Karpas-422 (cell line): Measurements from ENCODE around the gene PCCA. TPM values are rescaled to one million over a fixed set of nuclear protein-coding genes. Genes with fewer than 3 reads are reported as not detected.
A peak's percentile ranks its signal among the peaks of the same experiment; 100 is the strongest.
"Not testable (repeated sequence)": the region's sequence is repeated elsewhere in the genome, so short reads cannot be mapped to it uniquely, and the experiment has no call there.

Source experiments
- DNase-seq: peaks from one replicate; pipeline ENCODE4 v3.0.0-alpha.2; 2015
- H2AFZ ChIP-seq: fragments of 200-600 bp; sonication (generic); 2 replicates; pipeline ENCODE4 v1.6.1; 2014; ENCODE audit warnings: antibody characterized with exemption, low read length, mixed read lengths
- H3K27ac ChIP-seq: fragments of 200-600 bp; sonication (generic); 2 replicates; pipeline ENCODE4 v1.5.1; 2014; ENCODE audit warnings: mild to moderate bottlenecking, low read length, moderate library complexity
- H3K27me3 ChIP-seq: fragments of 200-600 bp; sonication (generic); 2 replicates; pipeline ENCODE4 v1.6.1; 2014; ENCODE audit warnings: low read length, mixed read lengths
- H3K36me3 ChIP-seq: fragments of 200-600 bp; sonication (generic); 2 replicates; pipeline ENCODE4 v1.6.1; 2014; ENCODE audit warnings: low read length, mixed read lengths; ENCODE audit not compliant: insufficient read depth
- H3K4me1 ChIP-seq: fragments of 200-600 bp; sonication (generic); 2 replicates; pipeline ENCODE4 v1.6.1; 2014; ENCODE audit warnings: mild to moderate bottlenecking, low read length, mixed read lengths
- H3K4me2 ChIP-seq: fragments of 200-600 bp; sonication (generic); 2 replicates; pipeline ENCODE4 v1.6.1; 2014; ENCODE audit warnings: low read length, low read depth, mild to moderate bottlenecking; ENCODE audit not compliant: poor library complexity, severe bottlenecking
- H3K4me3 ChIP-seq: fragments of 200-600 bp; sonication (generic); 2 replicates; pipeline ENCODE4 v1.5.1; 2014; ENCODE audit warnings: mild to moderate bottlenecking, antibody characterized with exemption, low read length, mixed read lengths
- H3K79me2 ChIP-seq: fragments of 200-600 bp; sonication (generic); 2 replicates; pipeline ENCODE4 v1.6.1; 2014; ENCODE audit warnings: mild to moderate bottlenecking, low read length, mixed read lengths
- H3K9ac ChIP-seq: fragments of 200-600 bp; sonication (generic); 2 replicates; pipeline ENCODE4 v1.6.0; 2014; ENCODE audit warnings: low read length
- H3K9me2 ChIP-seq: fragments of 200-600 bp; sonication (generic), shearing (Covaris generic); replicated peaks from 2 replicates; pipeline ENCODE4 v1.6.0; 2014; ENCODE audit warnings: mild to moderate bottlenecking, low read length, moderate library complexity; ENCODE audit not compliant: insufficient read depth
- H3K9me3 ChIP-seq: fragments of 300-700, 200-600 bp; sonication (generic); 2 replicates; pipeline ENCODE4 v1.6.1; 2014; ENCODE audit warnings: low read length, mixed read lengths
- H4K20me1 ChIP-seq: fragments of 200-600 bp; sonication (generic); 2 replicates; pipeline ENCODE4 v1.6.1; 2014; ENCODE audit warnings: mild to moderate bottlenecking, antibody characterized with exemption, low read length, low read depth; ENCODE audit not compliant: insufficient read depth
- total RNA-seq: library from RNA; depleted of rRNA; stranded (reverse); fragments of >200 nt; shearing (Covaris generic); gene quantifications from 2 replicates; pipeline ENCODE4 v1.2.3, GENCODE V29; 2014; ENCODE audit warnings: low replicate concordance

The PCCA gene
- total RNA-seq, 1 experiment from 2014 or later = 7.0 TPM

DNA sequence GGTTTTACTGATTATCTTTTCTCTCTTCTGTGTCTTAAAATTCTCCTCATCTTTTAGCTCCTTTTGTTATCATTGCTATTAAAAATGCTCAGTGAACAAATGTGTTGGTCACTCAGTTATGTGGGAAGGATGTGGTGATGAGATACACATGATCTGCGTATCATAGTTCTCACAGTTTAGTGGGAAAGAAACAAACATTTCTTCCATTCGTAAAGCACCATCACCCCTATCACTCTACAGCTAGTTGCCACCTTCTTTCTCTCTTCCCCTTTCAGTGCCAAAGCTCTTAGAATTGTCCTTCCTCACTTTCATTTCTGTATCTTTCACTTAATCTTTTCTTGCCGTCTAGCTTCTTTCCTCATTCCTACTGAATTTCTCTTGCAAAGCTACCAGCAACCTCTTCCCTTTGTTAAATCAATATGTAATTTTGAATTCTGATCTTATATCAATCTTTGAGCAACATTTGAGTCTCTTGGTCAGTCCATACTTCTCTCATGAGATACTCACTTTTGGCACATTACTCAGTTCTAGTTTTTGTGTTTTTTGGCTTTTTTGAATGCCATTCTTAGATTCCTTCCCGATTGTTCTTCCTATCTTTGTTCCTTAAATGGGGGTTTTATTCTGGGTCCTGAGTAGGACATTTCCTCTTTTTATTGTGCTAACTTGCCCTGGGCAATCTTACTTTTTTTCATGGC lies 122.3 kb downstream of the PCCA start:
- no peak overlapping the region for H2AFZ ChIP-seq
- H3K4me2 ChIP-seq = no peak overlapping the region
- H3K9ac ChIP-seq = no peak overlapping the region
- H3K27me3 ChIP-seq = no peaks in the 10 kb centered on the region
- no peaks in the 10 kb centered on the region for H4K20me1 ChIP-seq
- no peak overlapping the region for H3K4me3 ChIP-seq
- peaks cover 8% of the 10 kb centered on the region; the same call in 1 of the 2 replicates for H3K4me1 ChIP-seq
- no peak for DNase-seq
- H3K9me2 ChIP-seq = no peaks in the 10 kb centered on the region; the same call in 1 of the 2 replicates
- H3K27ac ChIP-seq = no peak overlapping the region
- no peaks in the 10 kb centered on the region for H3K36me3 ChIP-seq
- no peaks in the 10 kb centered on the region for H3K79me2 ChIP-seq
- no peaks in the 10 kb centered on the region for H3K9me3 ChIP-seq

DNA sequence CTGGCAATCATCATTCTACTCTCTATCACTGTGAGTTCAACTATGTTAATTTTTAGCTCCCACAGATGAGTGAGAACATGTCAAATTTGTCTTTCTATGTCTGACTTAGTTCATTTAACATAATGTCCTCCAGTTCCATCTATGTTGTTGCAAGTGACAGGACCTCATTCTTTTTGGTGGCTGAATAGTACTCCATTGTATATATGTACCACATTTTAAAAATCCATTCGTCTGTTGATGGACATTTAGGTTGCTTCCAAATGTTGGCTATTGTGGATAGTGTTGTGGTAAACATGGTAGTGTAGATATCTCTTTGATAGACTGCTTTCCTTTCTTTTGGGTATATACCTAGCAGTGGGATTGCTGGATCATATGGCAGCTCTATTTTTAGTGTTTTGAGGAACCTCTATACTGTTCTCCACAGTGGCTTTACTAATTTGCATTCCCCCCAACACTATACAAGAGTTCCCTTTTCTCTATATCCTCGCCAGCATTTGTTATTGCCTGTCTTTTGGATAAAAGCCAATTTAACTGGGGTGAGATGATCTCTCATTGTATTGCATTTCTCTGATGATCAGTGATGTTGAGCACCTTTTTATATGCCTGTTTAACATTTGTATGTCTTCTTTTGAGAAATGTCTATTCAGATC lies 124.1 kb downstream of the PCCA start:
- Histone ChIP-seq H3K4me3 (no peak overlapping the region), H3K27ac (no peak overlapping the region), H3K9me2 (no peaks in the 10 kb centered on the region; the same call in 1 of the 2 replicates), H3K4me1 (peaks cover 8% of the 10 kb centered on the region; the same call in 1 of the 2 replicates), H3K36me3 (no peaks in the 10 kb centered on the region), H3K4me2 (no peak overlapping the region), H2AFZ (no peak overlapping the region), H3K27me3 (no peaks in the 10 kb centered on the region), H3K9me3 (no peaks in the 10 kb centered on the region), H4K20me1 (no peaks in the 10 kb centered on the region), H3K9ac (no peak overlapping the region), H3K79me2 (no peaks in the 10 kb centered on the region)
- DNase-seq = no peak

DNA sequence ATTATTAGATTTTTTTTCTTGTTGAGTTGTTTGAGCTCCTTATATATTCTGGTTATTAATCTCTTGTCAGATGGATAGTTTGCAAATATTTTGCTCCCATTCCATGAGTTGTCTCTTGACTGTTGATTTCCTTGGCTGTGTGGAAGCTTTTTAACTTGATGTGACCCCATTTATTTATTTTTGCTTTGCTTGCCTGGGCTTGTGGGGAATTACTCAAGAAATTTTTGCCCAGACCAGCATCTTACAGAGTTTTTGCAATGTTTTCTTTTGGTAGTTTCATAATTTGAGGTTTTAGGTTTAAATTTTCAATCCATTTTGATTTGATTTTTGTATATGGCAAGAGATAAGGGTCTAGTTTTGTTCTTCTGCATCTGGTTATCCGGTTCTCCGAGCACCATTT lies 124.7 kb downstream of the PCCA start:
- no peaks in the 10 kb centered on the region; the same call in 1 of the 2 replicates for H3K9me2 ChIP-seq
- DNase-seq = no peak
- H3K9ac ChIP-seq = no peak overlapping the region
- no peaks in the 10 kb centered on the region for H4K20me1 ChIP-seq
- H3K9me3 ChIP-seq = no peaks in the 10 kb centered on the region
- no peak overlapping the region for H3K4me3 ChIP-seq
- H3K79me2 ChIP-seq = no peaks in the 10 kb centered on the region
- no peak overlapping the region for H3K27ac ChIP-seq
- peaks cover 8% of the 10 kb centered on the region; the same call in 1 of the 2 replicates for H3K4me1 ChIP-seq
- no peaks in the 10 kb centered on the region for H3K27me3 ChIP-seq
- H3K4me2 ChIP-seq = no peak overlapping the region
- H2AFZ ChIP-seq = no peak overlapping the region
- H3K36me3 ChIP-seq = no peaks in the 10 kb centered on the region

DNA sequence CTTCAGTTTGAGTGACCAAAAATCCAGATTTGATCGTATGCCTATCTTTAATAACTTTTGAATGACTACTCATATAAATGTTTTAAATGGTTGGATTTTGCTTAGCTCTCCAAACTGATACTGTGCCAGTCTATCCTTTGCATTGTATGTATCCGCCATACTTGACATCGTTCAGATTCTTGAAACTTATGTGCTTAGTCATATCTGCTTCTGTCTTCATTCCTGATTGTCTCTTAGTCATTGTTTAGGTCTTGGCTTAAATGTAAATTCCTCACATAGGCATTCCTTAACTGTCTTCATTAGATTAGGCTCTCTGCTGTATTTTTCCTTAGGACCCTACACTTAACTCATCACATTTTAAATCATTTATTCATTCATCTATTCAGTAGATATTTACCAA lies 126.0 kb downstream of the PCCA start:
- H3K4me3 ChIP-seq = no peak overlapping the region
- no peak for DNase-seq
- no peak overlapping the region for H3K9ac ChIP-seq
- H3K9me3 ChIP-seq = no peaks in the 10 kb centered on the region
- H3K9me2 ChIP-seq = no peaks in the 10 kb centered on the region; the same call in 1 of the 2 replicates
- H4K20me1 ChIP-seq = no peaks in the 10 kb centered on the region
- peaks cover 8% of the 10 kb centered on the region; the same call in 1 of the 2 replicates for H3K4me1 ChIP-seq
- H3K27me3 ChIP-seq = no peaks in the 10 kb centered on the region
- H3K4me2 ChIP-seq = no peak overlapping the region
- H2AFZ ChIP-seq = no peak overlapping the region
- no peaks in the 10 kb centered on the region for H3K79me2 ChIP-seq
- H3K27ac ChIP-seq = no peak overlapping the region
- H3K36me3 ChIP-seq = no peaks in the 10 kb centered on the region

DNA sequence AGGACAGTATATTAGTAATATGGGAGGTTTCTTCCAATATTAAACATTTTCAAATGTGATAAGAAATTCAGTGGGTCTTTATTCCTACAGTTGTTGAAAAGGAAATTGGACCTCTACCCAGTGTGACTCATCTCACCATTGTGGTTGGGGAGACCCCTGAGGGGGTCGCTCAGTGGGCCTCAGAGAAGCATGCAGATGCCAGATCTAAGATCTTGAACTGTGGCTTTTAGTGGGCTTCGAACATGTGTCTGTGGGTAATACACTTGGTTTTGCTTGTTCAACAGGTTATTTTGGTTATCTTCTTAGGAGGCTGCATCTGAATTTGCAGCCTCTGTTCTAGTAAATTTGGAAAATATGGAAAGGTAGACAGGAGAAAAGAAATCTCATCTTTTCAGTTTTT lies 132.3 kb downstream of the PCCA start:
- Histone ChIP-seq H3K4me2 (no peak overlapping the region), H3K9me2 (no peaks in the 10 kb centered on the region)

DNA sequence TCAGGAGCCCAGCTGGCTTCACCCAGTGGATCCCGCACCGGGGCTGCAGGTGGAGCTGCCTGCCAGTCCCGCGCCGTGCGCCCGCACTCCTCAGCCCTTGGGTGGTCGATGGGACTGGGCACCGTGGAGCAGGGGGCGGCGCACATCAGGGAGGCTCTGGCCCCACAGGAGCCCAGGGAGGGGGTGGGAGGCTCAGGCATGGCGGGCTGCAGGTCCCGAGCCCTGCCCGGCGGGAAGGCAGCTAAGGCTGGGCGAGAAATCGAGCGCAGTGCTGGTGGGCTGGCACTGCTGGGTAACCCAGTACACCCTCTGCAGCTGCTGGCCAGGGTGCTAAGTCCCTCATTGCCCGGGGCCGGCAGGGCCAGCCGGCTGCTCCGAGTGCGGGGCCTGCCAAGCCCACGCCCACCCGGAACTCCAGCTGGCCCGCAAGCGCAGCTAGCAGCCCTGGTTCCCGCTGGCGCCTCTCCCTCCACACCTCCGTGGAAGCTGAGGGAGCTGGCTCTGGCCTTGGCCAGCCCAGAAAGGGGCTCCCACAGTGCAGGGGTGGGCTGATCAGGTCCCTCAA lies 135.2 kb downstream of the PCCA start:
- not testable (repeated sequence) for H3K27me3 ChIP-seq, H4K20me1 ChIP-seq, H3K4me3 ChIP-seq, H3K9ac ChIP-seq, H3K9me2 ChIP-seq, DNase-seq, H3K4me2 ChIP-seq, H3K27ac ChIP-seq, H3K4me1 ChIP-seq, H3K9me3 ChIP-seq, H3K79me2 ChIP-seq, H3K36me3 ChIP-seq, H2AFZ ChIP-seq

More for the DNA sequence above, 132.3 kb downstream of the PCCA start:
- Histone ChIP-seq H3K4me3 (no peak overlapping the region), H3K4me1 (no peaks in the 10 kb centered on the region), H3K9me3 (no peaks in the 10 kb centered on the region), H3K79me2 (no peaks in the 10 kb centered on the region), H2AFZ (no peak overlapping the region), H3K36me3 (no peaks in the 10 kb centered on the region), H4K20me1 (no peaks in the 10 kb centered on the region), H3K9ac (no peak overlapping the region), H3K27me3 (no peaks in the 10 kb centered on the region), H3K27ac (no peak overlapping the region)
- DNase-seq = no peak

DNA sequence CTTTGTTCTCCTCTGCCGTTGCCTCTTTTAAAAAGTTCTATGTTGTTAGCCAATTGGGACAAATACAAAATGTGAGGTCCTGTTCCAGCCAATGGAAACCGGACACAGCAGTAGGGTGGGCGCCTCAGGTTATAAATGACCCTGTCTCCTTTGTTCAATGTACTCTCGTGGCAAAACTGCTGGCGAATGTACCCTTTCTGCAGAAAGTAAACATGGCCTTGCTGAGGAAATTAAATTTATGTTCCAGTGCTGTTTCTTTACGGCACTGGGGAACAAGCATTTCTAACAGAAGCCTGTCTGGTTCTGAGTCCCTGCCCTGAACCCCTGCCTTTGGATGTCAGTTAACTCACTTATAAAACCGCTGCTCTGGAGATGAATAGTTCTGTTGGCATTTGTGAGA lies 140.7 kb downstream of the PCCA start:
- Histone ChIP-seq H3K9ac (no peak overlapping the region), H3K4me3 (no peak overlapping the region), H3K9me3 (no peaks in the 10 kb centered on the region), H3K27ac (no peak overlapping the region), H3K4me2 (no peak overlapping the region), H3K27me3 (no peaks in the 10 kb centered on the region), H3K4me1 (peaks cover 15% of the 10 kb centered on the region), H3K79me2 (no peaks in the 10 kb centered on the region), H4K20me1 (no peaks in the 10 kb centered on the region), H3K9me2 (no peaks in the 10 kb centered on the region), H3K36me3 (no peaks in the 10 kb centered on the region), H2AFZ (no peak overlapping the region)
- DNase-seq = no peak

DNA sequence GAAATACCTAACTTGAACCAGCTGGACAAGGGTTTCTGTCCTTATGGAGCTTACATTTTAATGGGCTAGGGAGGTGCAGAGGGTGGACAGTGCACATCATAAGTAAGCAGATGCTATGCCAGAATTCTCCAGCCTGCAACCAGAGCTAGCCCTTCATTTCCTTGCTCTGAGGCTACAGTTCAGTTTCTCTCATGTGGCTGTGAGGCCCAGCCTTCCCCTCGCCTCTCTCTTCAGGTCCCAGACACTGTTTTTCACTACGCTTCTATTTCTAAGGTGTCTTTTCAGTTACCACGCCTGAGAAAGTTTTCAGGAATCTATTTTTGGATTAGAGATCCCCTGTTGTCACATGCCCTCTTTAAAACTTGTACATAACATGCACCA lies 141.9 kb downstream of the PCCA start:
- H4K20me1 ChIP-seq = no peaks in the 10 kb centered on the region
- H3K27ac ChIP-seq = no peak overlapping the region
- no peak overlapping the region for H3K4me3 ChIP-seq
- H2AFZ ChIP-seq = 0 out of 2 replicates have a peak overlapping the region, but pooled peaks have one; percentile 23
- H3K79me2 ChIP-seq = no peaks in the 10 kb centered on the region
- H3K4me1 ChIP-seq = peaks cover 26% of the 10 kb centered on the region
- DNase-seq = no peak
- no peaks in the 10 kb centered on the region for H3K36me3 ChIP-seq
- H3K27me3 ChIP-seq = no peaks in the 10 kb centered on the region
- H3K9me2 ChIP-seq = no peaks in the 10 kb centered on the region
- no peak overlapping the region for H3K9ac ChIP-seq
- H3K9me3 ChIP-seq = no peaks in the 10 kb centered on the region
- H3K4me2 ChIP-seq = no peak overlapping the region
